Activated T-cell treated with anti-CD3 and anti-CD28 coated beads, Interleukin-2, amount 50 U/mL, for 72 hours (primary cell): ENCODE data around the gene DCC. TPM values are rescaled to one million over a fixed set of nuclear protein-coding genes. Genes with fewer than 3 reads are reported as not detected.

Experiments used
- ATAC-seq, 2 donors: fragments of 150-1000 bp; cut with Tn5 transposase; replicated peaks in 1 of 2; 2 replicates each; pipeline ENCODE4 v1.10.0; 2021; ENCODE audit warnings: moderate library complexity in 2 of 2, mild to moderate bottlenecking in 1 of 2
- DNase-seq, 2 donors: peaks; one replicate each; pipeline ENCODE4 v3.0.0; 2021 to 2022; ENCODE audit warnings: mixed read lengths in 1 of 2
- H3K27ac Mint-ChIP-seq: one replicate; pipeline ENCODE4 v1.8.0; 2022; ENCODE audit warnings: mild to moderate bottlenecking, moderate library complexity, mixed read lengths
- H3K27me3 Mint-ChIP-seq: one replicate; pipeline ENCODE4 v1.8.0; 2022; ENCODE audit warnings: low read depth, mixed read lengths
- H3K36me3 Mint-ChIP-seq, 2 donors: one replicate each; pipeline ENCODE4 v1.8.0; 2022; ENCODE audit warnings: mixed read lengths in 2 of 2, mild to moderate bottlenecking in 1 of 2; ENCODE audit not compliant: insufficient read depth in 2 of 2
- H3K4me1 Mint-ChIP-seq: one replicate; pipeline ENCODE4 v1.8.0; 2022; ENCODE audit warnings: low read depth, mixed read lengths
- H3K4me3 Mint-ChIP-seq, 2 donors: one replicate each; pipeline ENCODE4 v1.8.0; 2022; ENCODE audit warnings: mild to moderate bottlenecking in 2 of 2, mixed read lengths in 2 of 2, moderate library complexity in 2 of 2
- H3K9me3 Mint-ChIP-seq, 2 donors: one replicate each; pipeline ENCODE4 v1.8.0; 2022; ENCODE audit warnings: mixed read lengths in 2 of 2
- total RNA-seq, 2 donors: library from RNA; stranded (reverse); gene quantifications; one replicate each; pipeline ENCODE4 v1.2.3, GENCODE V29; 2022

Gene DCC
- total RNA-seq, 2 donors from 2014 or later, result not detected

DNA sequence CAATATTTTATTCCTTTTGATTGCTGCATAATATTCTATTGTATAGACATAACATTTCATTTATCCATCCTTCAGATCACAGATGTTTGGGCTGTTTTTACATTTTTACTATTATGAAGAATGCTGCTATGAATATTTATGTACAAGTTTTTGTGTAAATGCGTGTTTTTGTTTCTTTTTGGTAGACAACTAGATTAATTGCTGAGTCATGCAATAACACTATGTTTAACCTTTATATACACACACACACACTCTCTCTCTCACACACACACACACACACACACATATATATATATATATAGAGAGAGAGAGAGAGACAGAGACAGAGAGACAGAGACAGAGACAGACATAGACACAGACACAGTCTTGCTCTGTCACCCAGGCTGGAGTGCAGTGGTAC lies 926.9 kb downstream of the DCC start:
- no peak for ATAC-seq

DNA sequence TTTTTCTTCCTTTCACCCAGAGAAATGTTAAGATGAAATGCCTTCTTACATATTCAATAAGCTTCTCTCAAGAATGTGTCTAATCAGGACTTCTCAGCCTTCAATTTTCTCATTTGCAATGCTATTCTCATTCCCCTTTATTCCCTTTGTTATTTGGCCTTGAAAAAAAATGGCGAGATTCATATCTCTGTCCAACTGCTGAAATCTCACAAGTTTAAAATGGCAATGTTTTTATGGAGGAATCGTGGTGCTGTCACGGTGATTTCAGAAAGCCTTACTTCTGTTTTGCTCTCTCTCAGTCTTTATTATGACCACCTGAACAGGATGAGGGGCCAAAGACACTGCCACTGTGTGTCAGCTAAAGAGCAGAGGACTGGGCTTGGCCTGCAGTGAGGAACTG lies 928.5 kb downstream of the DCC start:
- Mint-ChIP-seq H3K9me3 (peaks cover 0 to 7% of the 10 kb centered on the region in 2 donors), H3K36me3 (no peaks in the 10 kb centered on the region), H3K27me3 (no peaks in the 10 kb centered on the region), H3K4me1 (no peaks in the 10 kb centered on the region), H3K4me3 (no peak overlapping the region), H3K27ac (no peak overlapping the region)
- ATAC-seq (no peak), DNase-seq (no peak)

More for the DNA sequence above, 926.9 kb downstream of the DCC start:
- H3K27ac Mint-ChIP-seq, result no peak overlapping the region
- no peaks in the 10 kb centered on the region for H3K4me1 Mint-ChIP-seq
- no peaks in the 10 kb centered on the region for H3K27me3 Mint-ChIP-seq
- no peak for DNase-seq
- no peak overlapping the region for H3K4me3 Mint-ChIP-seq
- no peaks in the 10 kb centered on the region for H3K36me3 Mint-ChIP-seq
- peaks cover 0 to 7% of the 10 kb centered on the region in 2 donors for H3K9me3 Mint-ChIP-seq

DNA sequence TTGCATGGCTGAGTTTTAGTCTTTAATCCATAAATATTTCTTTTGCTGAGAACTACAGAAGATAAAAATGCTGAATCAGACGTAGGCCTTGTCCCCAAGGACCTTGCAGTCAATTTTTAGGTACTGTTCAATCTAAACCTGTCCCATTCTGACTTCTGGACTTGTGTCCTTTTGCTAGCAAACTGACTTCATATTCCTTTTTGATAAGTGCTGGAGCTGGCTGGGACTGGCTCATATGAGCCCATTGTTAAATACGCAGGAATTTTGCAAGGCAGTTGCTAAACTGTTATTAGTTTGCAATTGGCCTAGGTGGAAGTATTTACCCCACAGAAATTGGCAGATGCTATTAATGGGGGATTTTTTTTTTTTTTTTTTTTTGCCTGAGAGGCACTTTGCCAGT lies 941.4 kb downstream of the DCC start:
- Mint-ChIP-seq H3K27ac (no peak overlapping the region), H3K27me3 (no peaks in the 10 kb centered on the region), H3K9me3 (peaks cover 4 to 14% of the 10 kb centered on the region in 2 donors), H3K4me1 (no peaks in the 10 kb centered on the region), H3K36me3 (no peaks in the 10 kb centered on the region), H3K4me3 (no peak overlapping the region)
- DNase-seq (no peak), ATAC-seq (no peak)

DNA sequence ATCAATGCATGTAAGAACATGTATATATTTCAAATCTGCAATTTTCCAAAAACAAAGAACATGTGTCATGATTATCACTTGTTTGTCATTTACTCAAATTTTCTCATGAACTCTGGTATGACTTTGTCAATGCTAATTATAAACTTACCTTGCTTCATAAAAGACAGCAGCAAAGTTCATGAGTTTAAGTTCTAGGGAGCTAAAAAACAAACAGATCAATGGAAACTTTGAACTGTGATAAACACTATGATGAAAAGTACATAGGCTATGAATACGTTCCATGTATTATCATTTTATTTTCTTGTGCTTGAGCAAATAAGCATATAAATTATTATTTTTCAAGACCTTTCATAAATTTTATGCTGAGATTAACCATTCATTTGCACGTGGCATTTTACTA lies 943.7 kb downstream of the DCC start:
- Mint-ChIP-seq H3K4me1 (no peaks in the 10 kb centered on the region), H3K36me3 (no peaks in the 10 kb centered on the region), H3K4me3 (no peak overlapping the region), H3K9me3 (peaks cover 4 to 10% of the 10 kb centered on the region in 2 donors), H3K27me3 (no peaks in the 10 kb centered on the region), H3K27ac (no peak overlapping the region)
- DNase-seq, result no peak
- no peak for ATAC-seq

DNA sequence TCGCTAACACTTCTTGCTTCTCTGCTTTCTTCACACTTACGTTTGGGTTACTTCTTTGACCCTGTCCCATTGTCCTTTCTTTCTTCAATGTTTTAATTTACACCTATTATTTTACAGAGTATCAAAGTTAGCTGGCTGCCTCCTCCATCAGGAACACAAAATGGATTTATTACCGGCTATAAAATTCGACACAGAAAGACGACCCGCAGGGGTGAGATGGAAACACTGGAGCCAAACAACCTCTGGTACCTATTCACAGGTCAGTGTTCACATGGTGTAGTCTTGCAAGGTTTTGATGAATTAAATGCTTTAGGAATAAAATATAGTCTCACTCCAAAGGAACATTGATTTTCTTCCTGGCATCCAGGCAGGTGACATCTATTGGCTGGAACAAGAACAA lies 965.5 kb downstream of the DCC start:
- no peak overlapping the region for H3K27ac Mint-ChIP-seq
- no peak overlapping the region for H3K4me3 Mint-ChIP-seq
- H3K4me1 Mint-ChIP-seq, result no peaks in the 10 kb centered on the region
- no peaks in the 10 kb centered on the region for H3K36me3 Mint-ChIP-seq
- no peak for DNase-seq
- H3K27me3 Mint-ChIP-seq, result no peaks in the 10 kb centered on the region
- ATAC-seq, result no peak
- peaks cover 7 to 9% of the 10 kb centered on the region in 2 donors for H3K9me3 Mint-ChIP-seq

DNA sequence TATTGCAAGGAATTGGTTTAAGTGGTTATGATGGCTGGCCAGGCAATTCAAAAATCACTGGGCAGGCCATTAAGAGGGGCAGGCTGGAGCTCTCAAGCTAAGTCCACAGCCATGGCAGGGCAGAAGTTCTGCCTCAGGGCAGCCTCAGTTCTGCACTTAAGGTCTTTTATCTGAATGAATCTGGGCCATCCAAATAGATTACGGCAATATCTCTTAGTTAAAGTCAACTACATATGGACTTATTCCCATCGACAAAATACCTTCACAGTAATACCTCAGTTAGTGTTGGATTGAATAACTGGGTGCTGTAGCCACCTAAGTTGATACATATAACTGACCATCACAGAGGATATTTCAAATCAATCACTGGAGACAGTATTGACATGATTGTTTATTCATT lies 979.6 kb downstream of the DCC start:
- ATAC-seq, result no peak

DNA sequence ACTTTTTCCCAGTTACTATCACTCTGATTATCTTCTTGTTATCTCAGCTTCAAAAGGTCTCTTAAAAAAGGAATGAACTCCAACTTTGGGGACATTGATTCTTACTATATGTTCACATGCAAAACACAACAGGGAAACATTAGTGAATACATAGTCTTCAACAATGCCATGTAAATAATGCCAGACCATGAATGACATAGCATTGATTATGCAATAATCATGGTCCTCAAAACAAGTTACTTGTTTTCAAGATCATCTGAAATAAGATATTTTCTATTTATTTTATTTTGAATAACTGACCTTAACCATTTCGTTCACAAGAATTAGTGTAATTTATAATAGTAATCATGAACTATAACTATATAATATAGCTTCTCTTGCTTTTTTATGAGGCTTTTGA lies 982.2 kb downstream of the DCC start:
- H3K36me3 Mint-ChIP-seq, result no peaks in the 10 kb centered on the region
- DNase-seq (no peak), ATAC-seq (no peak)
- no peak overlapping the region for H3K27ac Mint-ChIP-seq
- peaks cover 1 to 4% of the 10 kb centered on the region in 2 donors for H3K9me3 Mint-ChIP-seq
- H3K4me1 Mint-ChIP-seq, result no peaks in the 10 kb centered on the region
- H3K4me3 Mint-ChIP-seq, result no peak overlapping the region
- no peaks in the 10 kb centered on the region for H3K27me3 Mint-ChIP-seq

More for the DNA sequence above, 979.6 kb downstream of the DCC start:
- H3K27me3 Mint-ChIP-seq, result no peaks in the 10 kb centered on the region
- H3K4me3 Mint-ChIP-seq, result no peak overlapping the region
- no peaks in the 10 kb centered on the region for H3K36me3 Mint-ChIP-seq
- peaks cover 6 to 7% of the 10 kb centered on the region in 2 donors for H3K9me3 Mint-ChIP-seq
- DNase-seq, result no peak
- no peaks in the 10 kb centered on the region for H3K4me1 Mint-ChIP-seq
- no peak overlapping the region for H3K27ac Mint-ChIP-seq

DNA sequence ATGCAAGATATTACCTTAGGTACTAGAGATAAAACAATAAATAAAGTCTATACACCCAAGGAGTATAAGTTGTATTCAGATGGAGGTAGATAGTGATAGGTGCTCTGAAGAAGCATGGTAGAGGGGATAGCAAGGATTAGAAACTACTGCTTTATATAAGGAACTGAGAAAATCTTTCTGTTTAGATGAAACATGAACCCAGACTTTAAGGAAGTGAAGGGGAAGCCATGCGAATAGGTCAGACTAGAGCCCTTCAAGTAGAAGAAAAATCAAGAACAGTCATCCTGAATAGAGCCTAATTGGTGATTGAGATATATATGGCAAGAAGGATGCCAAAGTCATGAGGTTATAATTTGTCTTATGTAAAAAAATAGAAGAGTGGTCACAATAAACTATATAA lies 984.4 kb downstream of the DCC start:
- no peaks in the 10 kb centered on the region for H3K4me1 Mint-ChIP-seq
- H3K27ac Mint-ChIP-seq, result no peak overlapping the region
- H3K27me3 Mint-ChIP-seq, result no peaks in the 10 kb centered on the region
- DNase-seq (no peak), ATAC-seq (no peak)
- H3K36me3 Mint-ChIP-seq, result no peaks in the 10 kb centered on the region
- H3K9me3 Mint-ChIP-seq, result no peaks in the 10 kb centered on the region
- H3K4me3 Mint-ChIP-seq, result no peak overlapping the region

DNA sequence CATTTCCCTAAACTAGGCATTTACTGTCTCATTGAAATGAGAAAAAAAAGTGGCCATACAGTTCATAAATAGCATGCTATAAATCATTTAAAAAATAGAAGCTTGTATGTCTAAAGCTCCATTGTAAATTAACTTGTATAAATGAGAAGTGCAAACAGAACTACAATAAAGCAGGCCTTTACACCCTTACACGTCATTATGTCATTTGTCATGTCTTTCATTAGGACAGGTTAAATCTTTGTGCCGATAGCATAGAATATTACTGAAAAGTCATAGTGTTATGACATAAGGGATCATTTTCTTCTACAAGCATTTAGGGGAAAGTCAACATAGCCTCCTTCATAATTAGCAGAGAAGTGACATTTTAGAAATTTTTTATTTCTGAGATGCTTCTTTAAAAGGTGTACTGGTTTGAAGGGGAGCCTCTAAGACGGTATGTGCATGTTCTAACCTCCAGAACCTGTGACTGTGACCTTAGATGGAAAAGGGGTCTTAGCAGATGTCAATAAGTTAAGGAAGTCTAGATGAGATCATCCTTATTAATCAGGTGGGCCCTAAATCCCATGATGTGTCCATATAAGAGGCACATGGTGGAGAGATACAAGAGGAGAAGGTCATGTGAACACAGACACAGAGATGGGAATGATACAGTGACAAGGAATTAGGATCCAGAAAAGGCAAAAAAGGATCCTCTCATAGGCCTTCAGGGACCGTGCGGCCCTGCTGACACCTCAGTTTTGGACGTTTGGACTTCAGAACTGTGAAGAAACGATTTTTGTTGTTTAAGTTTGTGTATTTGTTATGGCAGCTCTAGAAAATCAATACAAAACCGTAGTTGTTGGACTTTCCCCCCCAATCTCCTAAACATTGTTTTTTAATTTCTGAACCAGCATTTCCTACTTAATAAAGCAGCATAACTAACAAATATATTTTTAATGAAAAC lies 1020.8 kb downstream of the DCC start:
- H3K36me3 Mint-ChIP-seq, result no peaks in the 10 kb centered on the region
- DNase-seq, result no peak
- no peak for ATAC-seq
- H3K27ac Mint-ChIP-seq, result no peak overlapping the region
- H3K9me3 Mint-ChIP-seq, result peaks cover 2 to 5% of the 10 kb centered on the region in 2 donors
- no peaks in the 10 kb centered on the region for H3K4me1 Mint-ChIP-seq
- no peak overlapping the region for H3K4me3 Mint-ChIP-seq
- H3K27me3 Mint-ChIP-seq, result no peaks in the 10 kb centered on the region

DNA sequence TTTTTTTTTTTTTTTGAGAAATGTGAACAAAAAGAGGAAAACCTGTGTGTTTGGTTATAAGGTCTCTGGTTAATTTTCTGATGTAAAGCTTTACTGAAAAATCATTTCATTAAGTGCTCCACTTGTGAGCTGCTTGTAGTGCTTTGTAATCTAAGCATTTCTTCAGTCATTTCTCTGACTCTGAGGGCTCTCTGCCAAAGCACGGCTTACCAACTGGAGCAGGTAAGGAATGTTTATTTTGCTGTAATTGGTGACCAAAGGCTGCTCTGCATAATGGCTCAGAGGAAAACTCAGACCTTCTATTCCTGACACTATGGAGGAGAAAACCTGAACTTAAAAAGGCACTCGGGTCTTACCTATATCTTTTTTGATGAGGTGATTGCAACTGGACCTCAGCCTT lies 1035.6 kb downstream of the DCC start:
- Mint-ChIP-seq H3K4me1 (no peaks in the 10 kb centered on the region), H3K27me3 (no peaks in the 10 kb centered on the region), H3K9me3 (peaks cover 0 to 5% of the 10 kb centered on the region in 2 donors), H3K27ac (no peak overlapping the region), H3K36me3 (no peaks in the 10 kb centered on the region), H3K4me3 (no peak overlapping the region)
- ATAC-seq (no peak), DNase-seq (no peak)

DNA sequence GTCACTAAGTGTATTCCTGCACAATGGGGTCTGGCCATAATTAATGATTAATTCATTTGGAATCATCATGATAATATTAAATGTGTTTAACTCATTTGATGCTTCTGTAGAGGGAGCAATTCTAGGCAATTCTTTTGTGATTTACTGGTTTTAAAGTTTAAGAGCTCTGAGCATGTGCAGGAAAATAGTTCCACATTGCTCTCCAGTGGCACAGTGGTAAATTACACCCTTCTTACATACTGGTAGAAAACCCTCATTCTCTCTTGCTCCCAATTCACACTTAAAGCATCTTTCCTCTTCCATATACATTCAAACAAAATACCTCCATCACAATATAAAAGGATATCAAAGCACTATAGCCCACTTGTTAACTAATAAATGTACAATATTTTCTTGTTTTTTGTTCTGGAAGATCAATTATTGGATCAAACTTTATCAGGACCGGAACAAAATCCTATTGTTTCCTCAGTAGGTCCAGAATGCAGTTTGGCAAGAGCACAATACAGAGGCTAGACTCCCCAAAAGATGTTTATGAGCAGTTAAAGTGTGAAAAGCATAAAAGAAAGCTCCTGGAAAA lies 1040.2 kb downstream of the DCC start:
- Mint-ChIP-seq H3K27me3 (no peaks in the 10 kb centered on the region), H3K9me3 (peaks cover 0 to 2% of the 10 kb centered on the region in 2 donors), H3K36me3 (peaks cover 0 to 2% of the 10 kb centered on the region in 2 donors), H3K27ac (no peak overlapping the region), H3K4me1 (no peaks in the 10 kb centered on the region), H3K4me3 (no peak overlapping the region)
- DNase-seq (no peak), ATAC-seq (no peak)

DNA sequence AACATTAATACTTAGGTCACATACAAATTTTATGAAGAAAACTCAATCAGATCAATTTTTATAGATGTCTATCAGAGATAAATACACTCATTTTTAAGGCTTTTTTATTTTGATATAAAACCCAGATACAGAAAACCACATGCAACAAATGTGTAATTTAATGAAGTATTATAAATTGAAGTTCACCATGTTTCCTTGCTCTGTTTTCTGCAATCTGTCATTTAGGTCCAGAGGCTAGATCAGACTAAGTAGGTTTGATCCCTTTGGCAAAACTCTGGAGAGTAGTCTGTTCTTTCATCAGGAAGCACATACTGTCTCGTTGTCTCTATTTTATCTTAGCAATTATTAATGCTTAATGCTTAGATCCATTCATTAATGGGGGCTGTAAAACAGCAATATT lies 1042.9 kb downstream of the DCC start:
- H3K36me3 Mint-ChIP-seq, result peaks cover 0 to 2% of the 10 kb centered on the region in 2 donors
- no peak overlapping the region for H3K4me3 Mint-ChIP-seq
- no peak for DNase-seq
- no peak overlapping the region for H3K27ac Mint-ChIP-seq
- no peaks in the 10 kb centered on the region for H3K4me1 Mint-ChIP-seq
- H3K9me3 Mint-ChIP-seq, result no peaks in the 10 kb centered on the region
- no peak for ATAC-seq
- no peaks in the 10 kb centered on the region for H3K27me3 Mint-ChIP-seq

DNA sequence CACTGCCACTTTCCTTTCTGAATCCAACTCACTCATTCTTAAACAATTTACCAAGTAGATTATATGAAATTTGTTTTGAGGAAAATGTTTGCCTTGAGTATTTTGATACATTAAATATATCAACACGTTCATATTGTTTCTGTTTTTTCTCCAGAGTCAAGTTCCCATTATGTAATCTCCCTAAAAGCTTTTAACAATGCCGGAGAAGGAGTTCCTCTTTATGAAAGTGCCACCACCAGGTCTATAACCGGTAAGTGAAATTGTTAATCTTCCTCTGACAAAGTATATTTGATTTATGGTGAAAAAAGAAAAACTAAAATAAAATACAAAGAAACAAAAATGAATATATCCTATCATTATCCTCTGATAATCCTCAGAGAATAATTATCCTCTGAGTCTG lies 1045.9 kb downstream of the DCC start:
- DNase-seq (no peak), ATAC-seq (no peak)
- no peak overlapping the region for H3K27ac Mint-ChIP-seq
- H3K9me3 Mint-ChIP-seq, result no peaks in the 10 kb centered on the region
- H3K4me3 Mint-ChIP-seq, result no peak overlapping the region
- H3K36me3 Mint-ChIP-seq, result peaks cover 0 to 2% of the 10 kb centered on the region in 2 donors
- no peaks in the 10 kb centered on the region for H3K27me3 Mint-ChIP-seq
- no peaks in the 10 kb centered on the region for H3K4me1 Mint-ChIP-seq
